HuH-7.5 (cell line): ENCODE measurements around the gene SON.

Experiments
- DNase-seq: peaks from one replicate; pipeline ENCODE4 v3.0.0; 2011; ENCODE audit warnings: low spot score

SON gene

DNA sequence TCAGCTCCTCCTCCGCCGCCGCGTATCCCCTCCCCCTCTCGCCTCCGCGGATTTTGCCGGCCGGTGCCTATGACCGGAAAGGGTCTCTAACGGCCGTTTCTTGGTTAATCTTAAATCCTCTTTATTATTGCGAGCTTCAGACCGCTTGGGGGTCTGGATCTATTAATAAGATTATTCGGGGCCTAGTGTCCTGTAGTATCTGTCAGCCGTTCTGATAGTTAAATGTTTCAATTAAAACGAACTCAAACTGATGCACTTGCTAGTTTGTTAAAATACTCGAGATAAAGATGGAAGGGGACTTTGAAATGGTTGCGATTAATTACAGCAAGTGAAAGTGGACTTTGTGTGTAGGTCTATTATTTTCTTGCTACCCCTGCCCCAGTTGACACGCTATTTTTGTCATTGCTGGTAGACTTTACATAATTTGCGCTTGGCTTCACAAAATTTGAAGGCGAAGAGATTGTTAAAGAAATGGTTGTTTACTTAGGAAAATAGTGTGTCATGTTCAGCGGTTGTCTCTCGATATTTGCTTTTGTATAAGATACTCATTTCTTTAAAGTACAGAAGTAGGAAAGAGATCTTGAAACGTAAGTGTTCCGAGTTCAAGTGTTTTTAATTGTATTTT lies 779 bp downstream of the SON start:
- no peak for DNase-seq

DNA sequence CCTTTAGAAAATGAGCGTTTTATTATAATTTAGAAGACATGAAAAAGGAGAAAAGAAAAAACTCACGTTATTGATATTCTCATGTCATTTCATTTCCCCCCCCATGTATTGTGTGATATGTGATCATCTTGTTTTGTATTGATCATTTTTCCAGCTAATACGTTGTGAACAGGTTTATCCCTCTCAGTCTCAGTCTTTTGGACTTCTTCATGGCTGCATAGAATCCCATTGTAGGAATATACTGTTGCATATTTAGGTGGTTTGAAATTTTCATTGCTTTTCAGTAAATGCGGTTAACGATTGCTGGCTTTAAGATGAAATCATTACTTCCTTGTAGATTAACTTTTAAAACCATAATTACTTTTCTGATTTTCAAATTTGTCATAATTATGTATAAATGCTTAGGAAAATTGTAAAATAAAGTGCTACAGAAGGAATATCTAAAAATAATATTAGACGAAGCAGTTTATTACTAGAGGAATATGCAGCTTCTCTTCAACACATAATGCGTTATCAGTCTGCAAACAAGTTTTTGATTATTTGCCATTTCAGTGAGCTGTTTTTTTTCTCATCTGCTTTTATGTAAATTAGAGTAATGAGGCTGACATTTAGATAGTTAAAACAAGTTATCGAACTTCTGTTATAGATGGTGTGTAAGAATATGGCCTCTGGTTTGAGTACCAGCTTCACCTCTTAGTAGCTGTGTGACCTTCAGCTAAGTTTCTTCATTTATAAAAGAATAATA lies 1.8 kb downstream of the SON start:
- no peak for DNase-seq

DNA sequence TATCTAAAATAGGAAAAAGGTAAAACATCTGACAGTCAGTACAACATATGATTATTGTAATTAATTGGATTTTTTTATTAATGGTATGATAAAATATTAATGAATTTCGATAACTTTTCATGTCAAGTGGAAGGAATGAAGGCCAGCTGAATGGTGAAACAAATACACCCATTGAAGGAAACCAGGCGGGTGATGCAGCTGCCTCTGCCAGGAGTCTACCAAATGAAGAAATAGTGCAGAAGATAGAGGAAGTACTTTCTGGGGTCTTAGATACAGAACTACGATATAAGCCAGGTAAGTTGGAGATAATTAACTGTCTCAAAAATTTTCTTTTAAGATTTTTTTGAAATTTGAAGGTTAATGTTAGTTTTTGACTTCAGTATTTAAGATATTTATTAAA lies 3.2 kb downstream of the SON start:
- DNase-seq, result no peak

DNA sequence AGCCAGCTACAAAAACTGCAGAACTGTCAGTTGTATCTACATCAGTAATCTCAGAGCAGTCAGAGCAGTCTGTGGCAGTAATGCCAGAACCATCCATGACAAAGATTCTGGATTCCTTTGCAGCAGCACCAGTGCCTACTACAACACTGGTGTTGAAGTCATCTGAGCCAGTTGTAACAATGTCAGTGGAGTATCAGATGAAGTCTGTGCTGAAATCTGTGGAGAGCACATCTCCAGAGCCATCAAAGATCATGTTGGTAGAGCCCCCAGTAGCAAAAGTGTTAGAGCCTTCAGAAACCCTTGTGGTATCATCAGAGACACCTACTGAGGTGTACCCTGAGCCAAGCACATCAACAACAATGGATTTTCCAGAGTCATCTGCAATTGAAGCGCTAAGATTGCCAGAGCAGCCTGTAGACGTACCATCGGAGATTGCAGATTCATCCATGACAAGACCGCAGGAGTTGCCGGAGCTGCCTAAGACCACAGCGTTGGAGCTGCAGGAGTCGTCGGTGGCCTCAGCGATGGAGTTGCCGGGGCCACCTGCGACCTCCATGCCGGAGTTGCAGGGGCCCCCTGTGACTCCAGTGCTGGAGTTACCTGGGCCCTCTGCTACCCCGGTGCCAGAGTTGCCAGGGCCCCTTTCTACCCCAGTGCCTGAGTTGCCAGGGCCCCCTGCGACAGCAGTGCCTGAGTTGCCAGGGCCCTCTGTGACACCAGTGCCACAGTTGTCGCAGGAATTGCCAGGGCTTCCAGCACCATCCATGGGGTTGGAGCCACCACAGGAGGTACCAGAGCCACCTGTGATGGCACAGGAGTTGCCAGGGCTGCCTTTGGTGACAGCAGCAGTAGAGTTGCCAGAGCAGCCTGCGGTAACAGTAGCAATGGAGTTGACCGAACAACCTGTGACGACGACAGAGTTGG lies 7.3 kb downstream of the SON start:
- no peak for DNase-seq

DNA sequence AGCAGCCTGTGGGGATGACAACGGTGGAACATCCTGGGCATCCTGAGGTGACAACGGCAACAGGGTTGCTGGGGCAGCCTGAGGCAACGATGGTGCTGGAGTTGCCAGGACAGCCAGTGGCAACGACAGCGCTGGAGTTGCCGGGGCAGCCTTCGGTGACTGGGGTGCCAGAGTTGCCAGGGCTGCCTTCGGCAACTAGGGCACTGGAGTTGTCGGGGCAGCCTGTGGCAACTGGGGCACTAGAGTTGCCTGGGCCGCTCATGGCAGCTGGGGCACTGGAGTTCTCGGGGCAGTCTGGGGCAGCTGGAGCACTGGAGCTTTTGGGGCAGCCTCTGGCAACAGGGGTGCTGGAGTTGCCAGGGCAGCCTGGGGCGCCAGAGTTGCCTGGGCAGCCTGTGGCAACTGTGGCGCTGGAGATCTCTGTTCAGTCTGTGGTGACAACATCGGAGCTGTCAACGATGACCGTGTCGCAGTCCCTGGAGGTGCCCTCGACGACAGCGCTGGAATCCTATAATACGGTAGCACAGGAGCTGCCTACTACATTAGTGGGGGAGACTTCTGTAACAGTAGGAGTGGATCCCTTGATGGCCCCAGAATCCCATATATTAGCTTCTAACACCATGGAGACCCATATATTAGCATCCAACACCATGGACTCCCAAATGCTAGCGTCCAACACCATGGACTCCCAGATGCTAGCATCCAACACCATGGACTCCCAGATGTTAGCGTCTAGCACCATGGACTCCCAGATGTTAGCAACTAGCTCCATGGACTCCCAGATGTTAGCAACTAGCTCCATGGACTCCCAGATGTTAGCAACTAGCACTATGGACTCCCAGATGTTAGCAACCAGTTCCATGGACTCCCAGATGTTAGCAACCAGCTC lies 8.2 kb downstream of the SON start:
- no peak for DNase-seq

DNA sequence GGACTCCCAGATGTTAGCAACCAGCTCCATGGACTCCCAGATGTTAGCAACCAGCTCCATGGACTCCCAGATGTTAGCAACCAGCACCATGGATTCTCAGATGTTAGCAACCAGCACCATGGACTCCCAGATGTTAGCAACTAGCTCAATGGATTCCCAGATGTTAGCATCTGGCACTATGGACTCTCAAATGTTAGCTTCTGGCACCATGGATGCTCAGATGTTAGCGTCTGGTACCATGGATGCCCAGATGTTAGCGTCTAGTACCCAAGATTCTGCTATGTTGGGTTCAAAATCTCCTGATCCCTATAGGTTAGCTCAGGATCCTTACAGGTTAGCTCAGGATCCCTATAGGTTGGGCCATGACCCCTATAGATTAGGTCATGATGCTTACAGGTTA lies 8.8 kb downstream of the SON start:
- no peak for DNase-seq

DNA sequence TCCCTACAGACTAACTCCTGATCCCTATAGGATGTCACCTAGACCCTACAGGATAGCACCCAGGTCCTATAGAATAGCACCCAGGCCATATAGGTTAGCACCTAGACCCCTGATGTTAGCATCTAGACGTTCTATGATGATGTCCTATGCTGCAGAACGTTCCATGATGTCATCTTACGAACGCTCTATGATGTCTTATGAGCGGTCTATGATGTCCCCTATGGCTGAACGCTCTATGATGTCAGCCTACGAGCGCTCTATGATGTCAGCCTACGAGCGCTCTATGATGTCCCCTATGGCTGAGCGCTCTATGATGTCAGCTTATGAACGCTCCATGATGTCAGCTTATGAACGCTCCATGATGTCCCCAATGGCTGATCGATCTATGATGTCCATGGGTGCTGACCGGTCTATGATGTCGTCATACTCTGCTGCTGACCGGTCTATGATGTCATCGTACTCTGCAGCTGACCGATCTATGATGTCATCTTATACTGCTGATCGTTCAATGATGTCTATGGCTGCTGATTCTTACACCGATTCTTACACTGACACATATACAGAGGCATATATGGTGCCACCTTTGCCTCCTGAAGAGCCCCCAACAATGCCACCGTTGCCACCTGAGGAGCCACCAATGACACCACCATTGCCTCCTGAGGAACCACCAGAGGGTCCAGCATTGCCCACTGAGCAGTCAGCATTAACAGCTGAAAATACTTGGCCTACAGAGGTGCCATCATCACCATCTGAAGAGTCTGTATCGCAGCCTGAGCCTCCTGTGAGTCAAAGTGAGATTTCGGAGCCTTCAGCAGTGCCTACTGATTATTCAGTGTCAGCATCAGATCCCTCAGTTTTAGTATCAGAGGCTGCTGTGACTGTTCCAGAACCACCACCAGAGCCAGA lies 9.5 kb downstream of the SON start:
- DNase-seq, result no peak

DNA sequence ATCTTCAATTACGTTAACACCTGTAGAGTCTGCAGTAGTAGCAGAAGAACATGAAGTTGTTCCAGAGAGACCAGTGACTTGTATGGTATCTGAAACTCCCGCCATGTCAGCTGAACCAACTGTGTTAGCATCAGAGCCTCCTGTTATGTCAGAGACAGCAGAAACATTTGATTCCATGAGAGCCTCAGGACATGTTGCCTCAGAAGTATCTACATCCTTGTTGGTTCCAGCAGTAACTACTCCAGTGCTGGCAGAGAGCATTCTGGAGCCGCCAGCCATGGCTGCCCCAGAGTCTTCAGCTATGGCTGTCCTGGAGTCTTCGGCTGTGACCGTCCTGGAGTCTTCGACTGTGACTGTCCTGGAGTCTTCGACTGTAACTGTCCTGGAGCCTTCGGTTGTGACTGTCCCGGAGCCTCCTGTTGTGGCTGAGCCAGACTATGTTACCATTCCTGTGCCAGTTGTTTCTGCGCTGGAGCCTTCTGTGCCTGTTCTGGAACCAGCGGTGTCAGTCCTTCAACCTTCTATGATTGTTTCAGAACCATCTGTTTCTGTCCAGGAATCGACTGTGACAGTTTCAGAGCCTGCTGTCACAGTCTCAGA lies 10.3 kb downstream of the SON start:
- no peak for DNase-seq

DNA sequence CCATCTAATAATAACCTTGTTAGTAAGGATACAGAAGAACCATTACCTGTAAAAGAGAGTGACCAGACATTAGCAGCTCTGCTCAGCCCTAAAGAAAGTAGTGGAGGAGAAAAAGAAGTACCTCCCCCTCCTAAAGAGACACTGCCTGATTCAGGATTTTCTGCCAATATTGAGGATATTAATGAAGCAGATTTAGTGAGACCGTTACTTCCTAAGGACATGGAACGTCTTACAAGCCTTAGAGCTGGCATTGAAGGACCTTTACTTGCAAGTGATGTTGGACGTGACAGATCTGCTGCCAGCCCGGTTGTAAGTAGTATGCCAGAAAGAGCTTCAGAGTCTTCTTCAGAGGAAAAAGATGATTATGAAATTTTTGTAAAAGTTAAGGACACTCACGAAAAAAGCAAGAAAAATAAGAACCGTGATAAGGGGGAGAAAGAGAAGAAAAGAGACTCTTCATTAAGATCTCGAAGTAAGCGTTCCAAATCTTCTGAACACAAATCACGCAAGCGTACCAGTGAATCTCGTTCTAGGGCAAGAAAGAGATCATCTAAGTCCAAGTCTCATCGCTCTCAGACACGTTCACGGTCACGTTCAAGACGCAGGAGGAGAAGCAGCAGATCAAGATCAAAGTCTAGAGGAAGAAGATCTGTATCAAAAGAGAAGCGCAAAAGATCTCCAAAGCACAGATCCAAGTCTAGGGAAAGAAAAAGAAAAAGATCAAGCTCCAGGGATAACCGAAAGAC lies 11.6 kb downstream of the SON start:
- DNase-seq, result no peak

DNA sequence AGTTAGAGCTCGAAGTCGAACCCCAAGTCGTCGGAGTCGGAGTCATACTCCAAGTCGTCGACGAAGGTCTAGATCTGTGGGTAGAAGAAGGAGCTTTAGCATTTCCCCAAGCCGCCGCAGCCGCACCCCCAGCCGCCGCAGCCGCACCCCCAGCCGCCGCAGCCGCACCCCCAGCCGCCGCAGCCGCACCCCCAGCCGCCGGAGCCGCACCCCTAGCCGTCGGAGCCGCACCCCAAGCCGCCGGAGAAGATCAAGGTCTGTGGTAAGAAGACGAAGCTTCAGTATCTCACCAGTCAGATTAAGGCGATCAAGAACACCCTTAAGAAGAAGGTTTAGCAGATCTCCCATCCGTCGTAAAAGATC lies 12.1 kb downstream of the SON start:
- DNase-seq, result no peak

DNA sequence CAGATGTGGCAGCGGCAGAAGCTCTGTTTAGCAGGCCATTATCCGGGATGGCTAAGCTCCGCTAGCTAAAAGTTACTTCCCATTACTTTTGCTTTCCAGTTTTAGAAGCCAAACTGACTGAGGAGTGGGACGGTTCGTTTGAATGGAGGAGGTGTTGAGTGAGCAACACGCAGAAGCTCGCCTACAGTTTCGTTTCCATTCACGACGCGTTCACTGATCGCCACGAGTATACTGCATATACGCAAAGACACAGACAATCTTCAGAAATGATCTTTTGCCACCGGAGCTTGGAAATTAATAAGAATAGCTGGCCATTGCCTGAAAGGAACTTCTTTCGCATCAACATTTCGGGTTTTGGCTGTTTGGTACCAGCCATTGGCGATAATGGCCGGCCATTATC lies 14.6 kb downstream of the SON start:
- DNase-seq, result no peak

DNA sequence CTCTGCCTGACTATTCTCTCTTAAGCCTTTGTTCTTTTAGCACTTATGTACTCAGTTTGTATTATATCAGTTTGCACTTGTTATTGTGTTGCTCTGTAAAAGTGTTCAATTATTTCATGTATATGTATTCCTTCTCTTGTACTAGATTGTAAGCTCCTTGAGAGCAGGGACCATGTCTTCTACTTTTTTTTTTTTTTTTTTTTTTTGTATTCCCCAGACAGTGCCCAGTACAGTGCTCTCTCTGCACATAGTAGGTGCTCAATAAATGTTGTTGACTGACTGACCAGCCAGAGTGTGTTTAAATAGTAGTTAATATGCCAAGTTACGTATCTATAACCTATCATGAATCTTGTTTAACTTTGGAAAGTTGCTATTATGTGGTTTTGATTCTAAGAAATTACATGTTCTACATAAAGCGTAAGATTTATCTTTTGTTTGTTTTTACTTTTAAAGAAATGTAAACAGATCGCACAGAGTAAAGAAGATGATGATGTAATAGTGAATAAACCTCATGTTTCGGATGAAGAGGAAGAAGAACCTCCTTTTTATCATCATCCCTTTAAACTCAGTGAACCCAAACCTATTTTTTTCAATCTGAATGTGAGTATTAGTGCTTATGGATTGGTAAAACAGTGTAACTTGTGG lies 16.1 kb downstream of the SON start:
- DNase-seq, result no peak

DNA sequence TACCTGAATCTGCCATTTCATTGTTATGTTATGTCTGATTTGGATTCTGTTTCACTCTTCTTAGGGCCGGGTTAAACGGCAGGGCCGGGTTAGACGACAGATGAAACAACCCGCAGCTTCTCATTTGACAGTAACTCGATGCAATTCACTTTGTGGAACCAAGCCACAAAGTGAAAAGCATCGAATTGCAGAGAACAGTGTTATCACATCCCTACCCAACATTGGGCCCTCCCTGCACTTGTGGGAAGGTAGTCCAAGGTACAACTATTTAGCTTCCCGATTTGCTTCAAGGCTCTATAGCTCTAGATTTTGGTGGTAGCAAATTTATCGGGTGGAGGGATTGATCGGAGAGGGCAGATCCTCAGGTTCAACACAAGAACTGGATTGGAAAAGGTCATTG lies 17.0 kb downstream of the SON start:
- no peak for DNase-seq

DNA sequence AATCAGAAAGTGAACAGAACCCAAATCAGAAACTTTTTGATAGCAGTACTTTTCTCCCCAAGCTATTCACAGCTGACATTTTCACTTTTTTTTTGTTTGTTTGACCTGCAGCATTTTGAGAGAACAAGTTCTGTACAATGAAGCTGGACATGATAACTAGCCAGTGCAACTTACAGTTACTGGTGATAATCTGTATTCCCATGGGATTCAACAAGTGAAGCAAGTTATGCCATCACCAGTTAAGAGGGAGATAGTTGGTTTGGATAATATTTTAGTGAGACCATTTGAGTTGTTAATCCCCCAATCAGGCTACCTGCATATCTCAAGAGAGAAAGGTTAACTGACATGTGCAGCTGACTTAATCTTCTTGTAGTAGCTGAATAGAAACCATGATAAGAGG lies 18.1 kb downstream of the SON start:
- no peak for DNase-seq

DNA sequence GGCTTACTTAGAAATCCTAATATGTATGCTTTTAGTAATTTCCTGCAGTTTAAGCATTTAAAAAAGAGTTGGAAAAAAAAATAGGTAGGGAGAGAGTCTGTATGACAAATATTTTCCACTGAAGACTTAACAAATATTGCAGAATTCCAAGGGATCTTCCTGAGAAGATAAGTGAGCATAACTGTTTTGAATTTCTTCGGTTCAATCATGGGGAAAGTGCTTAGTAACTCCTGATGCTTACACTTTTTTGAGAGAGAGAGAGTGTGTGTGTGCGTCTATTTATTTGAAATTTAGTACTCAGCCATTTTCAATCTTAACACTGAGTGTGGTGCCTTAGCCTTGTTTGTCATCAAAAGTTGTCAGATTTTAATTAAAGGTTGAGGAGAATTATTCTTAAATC lies 18.5 kb downstream of the SON start:
- no peak for DNase-seq

DNA sequence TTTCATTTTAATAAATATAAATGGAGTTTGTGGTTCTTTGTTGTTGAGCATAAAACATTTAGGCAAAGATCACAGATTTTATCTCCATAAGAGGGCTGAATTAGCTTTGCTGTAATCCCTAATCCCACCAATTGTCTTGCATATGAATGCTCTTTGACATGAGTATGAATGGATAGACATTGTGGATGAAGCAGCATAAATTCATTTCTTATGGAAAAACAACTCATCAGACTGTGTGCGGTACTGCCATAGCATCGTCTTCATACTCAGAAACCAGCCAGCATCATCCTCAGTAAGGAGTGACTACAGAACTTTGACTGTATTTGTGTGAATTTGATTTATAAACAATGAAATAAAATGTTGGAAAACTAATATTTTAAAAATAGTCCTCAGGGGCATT lies 19.6 kb downstream of the SON start:
- DNase-seq, result no peak

DNA sequence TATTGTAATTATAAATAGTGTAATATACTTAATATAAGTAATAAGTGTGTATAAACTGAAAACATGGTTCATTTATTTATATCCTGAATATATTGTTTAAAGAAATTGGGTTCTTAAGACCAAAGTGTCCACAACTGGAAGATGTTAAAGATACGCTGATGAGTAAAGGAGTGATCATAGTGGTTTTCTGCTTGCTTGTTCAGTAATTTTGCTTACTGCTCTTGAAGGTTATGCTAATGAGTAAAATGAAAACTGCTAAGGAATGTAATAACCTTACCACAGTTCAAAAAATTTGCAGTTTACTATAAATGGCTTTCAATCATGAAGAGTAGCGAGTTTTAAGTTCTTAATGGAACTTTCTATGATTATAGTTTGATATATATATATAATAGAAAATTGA lies 23.7 kb downstream of the SON start:
- no peak for DNase-seq

DNA sequence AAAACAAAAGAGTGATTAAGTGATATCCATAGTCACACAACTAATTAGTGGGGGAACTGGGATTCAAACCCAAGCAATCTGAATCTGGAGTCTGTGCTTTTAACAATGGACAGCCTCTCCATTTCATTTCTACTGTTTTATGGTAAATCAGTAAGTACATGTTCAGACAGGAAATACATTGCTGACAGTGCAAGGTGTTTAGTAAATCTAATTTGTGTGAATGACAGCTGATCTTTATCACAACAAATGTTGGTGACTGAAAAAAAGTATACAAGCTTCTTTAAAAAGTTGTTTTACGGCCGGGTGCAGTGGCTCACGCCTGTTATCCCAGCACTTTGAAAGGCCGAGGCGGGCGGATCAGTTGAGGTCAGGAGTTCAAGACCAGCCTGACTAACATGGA lies 25.1 kb downstream of the SON start:
- no peak for DNase-seq

DNA sequence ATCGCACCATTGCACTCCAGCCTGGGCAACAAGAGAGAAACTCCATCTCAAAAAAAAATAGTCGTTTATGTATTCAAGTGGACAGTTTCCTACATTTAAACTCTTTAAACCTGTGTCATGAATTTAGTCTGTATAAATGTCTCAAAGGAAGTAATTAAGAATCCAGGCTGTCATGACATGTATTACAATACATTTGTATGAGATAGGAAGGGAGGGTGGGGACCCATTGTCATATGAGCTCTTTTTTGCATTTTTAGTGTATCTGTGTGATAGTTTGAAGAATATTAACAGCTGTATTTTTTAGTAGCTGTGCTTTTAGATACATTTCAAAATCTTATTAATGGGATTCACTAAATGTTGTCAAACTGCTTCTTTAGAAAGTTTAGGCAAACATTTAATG lies 25.6 kb downstream of the SON start:
- DNase-seq, result no peak
